Measurements from ENCODE around the gene DDX56.

- TF ChIP-seq GABPA (IDR thresholded peaks at IDR 0.05; ENCODE audit: low read depth): no peak
- TF ChIP-seq, protein P1, sequence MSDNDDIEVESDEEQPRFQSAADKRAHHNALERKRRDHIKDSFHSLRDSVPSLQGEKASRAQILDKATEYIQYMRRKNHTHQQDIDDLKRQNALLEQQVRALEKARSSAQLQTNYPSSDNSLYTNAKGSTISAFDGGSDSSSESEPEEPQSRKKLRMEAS (IDR thresholded peaks at IDR 0.05; ENCODE audit: low read depth): no peak
- TF ChIP-seq, protein P2, sequence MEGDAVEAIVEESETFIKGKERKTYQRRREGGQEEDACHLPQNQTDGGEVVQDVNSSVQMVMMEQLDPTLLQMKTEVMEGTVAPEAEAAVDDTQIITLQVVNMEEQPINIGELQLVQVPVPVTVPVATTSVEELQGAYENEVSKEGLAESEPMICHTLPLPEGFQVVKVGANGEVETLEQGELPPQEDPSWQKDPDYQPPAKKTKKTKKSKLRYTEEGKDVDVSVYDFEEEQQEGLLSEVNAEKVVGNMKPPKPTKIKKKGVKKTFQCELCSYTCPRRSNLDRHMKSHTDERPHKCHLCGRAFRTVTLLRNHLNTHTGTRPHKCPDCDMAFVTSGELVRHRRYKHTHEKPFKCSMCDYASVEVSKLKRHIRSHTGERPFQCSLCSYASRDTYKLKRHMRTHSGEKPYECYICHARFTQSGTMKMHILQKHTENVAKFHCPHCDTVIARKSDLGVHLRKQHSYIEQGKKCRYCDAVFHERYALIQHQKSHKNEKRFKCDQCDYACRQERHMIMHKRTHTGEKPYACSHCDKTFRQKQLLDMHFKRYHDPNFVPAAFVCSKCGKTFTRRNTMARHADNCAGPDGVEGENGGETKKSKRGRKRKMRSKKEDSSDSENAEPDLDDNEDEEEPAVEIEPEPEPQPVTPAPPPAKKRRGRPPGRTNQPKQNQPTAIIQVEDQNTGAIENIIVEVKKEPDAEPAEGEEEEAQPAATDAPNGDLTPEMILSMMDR (IDR thresholded peaks at IDR 0.05): no peak
Measured at GRCh38 chr7:44567884-44568283, 5.8 kb downstream of the DDX56 start.
